SH-SY5Y (cell line): Measurements from ENCODE around the gene MAG.

Experiments
- GATA2 ChIP-seq: IDR thresholded peaks from 2 replicates; pipeline ENCODE4 v1.6.1; 2011; ENCODE audit warnings: mild to moderate bottlenecking, low read depth, low read length
- GATA3 ChIP-seq: IDR thresholded peaks from 2 replicates; pipeline ENCODE4 v1.6.1; 2011; ENCODE audit warnings: low read depth, mild to moderate bottlenecking, low read length, moderate library complexity

DNA sequence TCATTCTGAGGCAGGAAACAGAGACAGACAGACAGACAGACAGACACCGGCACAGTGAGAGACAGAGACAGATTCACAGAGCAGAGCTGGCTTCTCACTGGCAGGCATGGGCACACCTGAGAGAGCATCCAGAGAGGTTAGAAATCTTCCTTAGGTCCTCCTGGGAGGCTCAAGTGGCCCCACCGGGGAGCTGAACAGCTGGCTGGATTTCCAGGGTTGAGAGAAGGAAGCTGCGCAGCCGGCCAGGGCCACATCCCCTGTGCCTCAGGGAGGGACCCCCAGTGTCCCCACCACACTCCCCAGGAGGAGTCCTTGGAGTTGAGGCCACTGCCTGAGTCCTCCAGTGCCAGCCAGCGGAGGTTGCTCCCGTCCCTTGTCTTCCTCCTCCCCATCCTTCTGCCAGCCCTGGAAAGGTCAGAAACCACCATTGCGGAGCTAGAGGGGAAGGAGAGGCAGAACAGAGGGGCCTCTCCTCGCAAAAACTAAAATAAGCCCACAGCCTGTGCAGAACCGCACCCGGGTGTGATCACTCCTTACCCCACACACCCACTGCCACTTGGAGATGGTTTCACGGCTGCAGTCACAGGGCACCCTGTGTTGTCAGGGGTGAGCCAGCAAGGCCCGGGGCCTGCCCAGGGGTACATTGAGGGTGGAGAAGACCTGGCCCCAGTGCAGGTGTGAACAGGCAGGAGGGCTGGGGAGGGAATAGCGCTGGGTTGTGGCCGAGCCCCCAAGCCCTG lies 70.5 kb downstream of the MAG start:
- TF ChIP-seq GATA2, result no peak
- TF ChIP-seq GATA3, result no peak
